ENCODE results near the gene MIA3.
A peak's percentile ranks its signal among the peaks of the same experiment; 100 is the strongest.
"Not testable (repeated sequence)": the region's sequence is repeated elsewhere in the genome, so short reads cannot be mapped to it uniquely, and the experiment has no call there.

The MIA3 gene

GRCh38 chr1:222618001-222618879 lies at the start of gene MIA3:
Gene MIA3, plus strand, starts transcription at chr1:222618097. Its CDS starts 14 bp downstream, at chr1:222618111.
- peak; percentile 93 for DNase-seq

- DNase-seq = no peak
Observed at GRCh38 chr1:222570837-222571236, 47.1 kb upstream of the MIA3 start.

- no peak for DNase-seq
Observed at GRCh38 chr1:222579316-222579715, 38.6 kb upstream of the MIA3 start.

- DNase-seq = peak; percentile 31
Observed at GRCh38 chr1:222582099-222582774, 35.7 kb upstream of the MIA3 start.

GRCh38 chr1:222583079-222583478 lies 34.8 kb upstream of the MIA3 start:
- DNase-seq = no peak

GRCh38 chr1:222586842-222587241 lies 31.1 kb upstream of the MIA3 start:
- DNase-seq = no peak

- no peak for DNase-seq
Observed at GRCh38 chr1:222588135-222588534, 29.8 kb upstream of the MIA3 start.

GRCh38 chr1:222589462-222590302 lies 28.2 kb upstream of the MIA3 start, which contains the start of gene TAF1A:
Gene TAF1A, minus strand, starts transcription at chr1:222589933.
- DNase-seq = peak; percentile 93

- no peak for DNase-seq
Observed at GRCh38 chr1:222592171-222592570, 25.7 kb upstream of the MIA3 start.

GRCh38 chr1:222594789-222595188 lies 23.1 kb upstream of the MIA3 start:
- DNase-seq = no peak

- DNase-seq = no peak
Observed at GRCh38 chr1:222596696-222597095, 21.2 kb upstream of the MIA3 start.

GRCh38 chr1:222600281-222600680 lies 17.6 kb upstream of the MIA3 start:
- peak; percentile 43 for DNase-seq

GRCh38 chr1:222601257-222601656 lies 16.6 kb upstream of the MIA3 start:
- DNase-seq = no peak

- no peak for DNase-seq
Observed at GRCh38 chr1:222606757-222607156, 11.1 kb upstream of the MIA3 start.

GRCh38 chr1:222609111-222609510 lies 8.8 kb upstream of the MIA3 start:
- DNase-seq = not testable (repeated sequence)

GRCh38 chr1:222610728-222611127 lies 7.2 kb upstream of the MIA3 start:
- no peak for DNase-seq

GRCh38 chr1:222613627-222614026 lies 4.3 kb upstream of the MIA3 start:
- no peak for DNase-seq

- DNase-seq = peak; percentile 67
Observed at GRCh38 chr1:222616525-222616924, 1.4 kb upstream of the MIA3 start.

- DNase-seq = peak; percentile 98
Observed at GRCh38 chr1:222617367-222617951, 438 bp upstream of the MIA3 start.

GRCh38 chr1:222618880-222619596 lies 1.1 kb downstream of the MIA3 start:
- DNase-seq = peak; percentile 56

- DNase-seq = no peak
Observed at GRCh38 chr1:222620566-222620965, 2.7 kb downstream of the MIA3 start.

- DNase-seq = no peak
Observed at GRCh38 chr1:222622765-222623164, 4.9 kb downstream of the MIA3 start.
